ENCODE data around the gene SLCO2A1.

Gene SLCO2A1

GRCh38 chr3:133998691-133999241, 31.0 kb downstream of the SLCO2A1 start:
- DNase-seq, result no peak

DNA sequence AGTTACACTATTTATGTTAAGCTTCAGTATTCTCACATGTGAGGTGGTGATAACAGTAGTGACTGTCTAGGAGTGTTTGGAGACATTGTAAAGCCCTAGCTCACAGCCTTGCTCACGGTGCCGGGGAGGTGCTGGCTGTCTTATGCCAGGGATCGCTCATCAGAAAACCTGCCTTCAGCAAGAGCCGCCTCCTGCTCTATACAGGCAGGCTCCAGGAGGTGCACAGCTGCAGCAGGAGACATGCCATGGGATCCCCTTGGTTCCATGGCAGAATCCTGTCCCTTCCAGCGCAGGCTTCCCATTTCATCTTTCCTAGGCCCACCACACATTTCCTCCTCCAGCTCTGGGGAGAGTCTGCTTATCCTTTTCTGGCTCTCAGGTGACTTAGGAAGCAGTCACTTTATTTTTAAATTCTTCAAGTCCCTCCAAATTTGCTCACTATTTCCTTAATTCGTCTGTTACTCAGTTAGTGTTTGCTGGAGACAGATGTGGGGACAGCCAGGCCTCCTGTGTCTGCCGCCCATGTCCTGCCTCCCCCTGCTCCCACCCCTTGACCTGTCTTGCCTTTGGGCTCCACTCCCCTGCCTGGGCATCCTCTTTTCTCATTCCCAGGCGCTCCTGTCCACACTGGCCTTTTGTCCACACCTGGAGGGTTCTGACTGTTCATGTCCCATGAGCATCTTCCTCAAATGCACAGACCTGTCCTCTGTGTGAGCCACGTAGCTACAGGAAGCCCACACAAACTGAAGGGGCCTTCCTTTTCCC, 31.7 kb downstream of the SLCO2A1 start:
- no peak for DNase-seq

DNA sequence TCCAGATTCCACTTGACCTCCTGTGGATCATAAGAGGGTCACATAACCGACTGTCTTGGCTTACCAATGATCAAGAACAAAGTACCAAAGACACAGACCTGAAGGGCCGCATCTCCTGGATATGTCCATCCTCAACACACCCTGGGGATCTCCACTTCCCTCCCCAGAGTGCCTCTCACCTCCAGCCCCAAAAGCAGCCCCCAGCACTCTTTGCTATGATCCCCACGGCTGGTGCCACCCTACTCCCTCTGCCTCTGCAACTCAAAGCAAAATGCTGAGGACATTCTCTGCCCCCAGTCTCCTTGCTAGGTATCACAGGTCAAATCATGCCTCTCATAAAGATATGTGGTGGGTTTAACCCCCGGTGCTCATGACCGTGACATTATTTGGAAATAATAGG, 32.7 kb downstream of the SLCO2A1 start:
- no peak for DNase-seq

DNA sequence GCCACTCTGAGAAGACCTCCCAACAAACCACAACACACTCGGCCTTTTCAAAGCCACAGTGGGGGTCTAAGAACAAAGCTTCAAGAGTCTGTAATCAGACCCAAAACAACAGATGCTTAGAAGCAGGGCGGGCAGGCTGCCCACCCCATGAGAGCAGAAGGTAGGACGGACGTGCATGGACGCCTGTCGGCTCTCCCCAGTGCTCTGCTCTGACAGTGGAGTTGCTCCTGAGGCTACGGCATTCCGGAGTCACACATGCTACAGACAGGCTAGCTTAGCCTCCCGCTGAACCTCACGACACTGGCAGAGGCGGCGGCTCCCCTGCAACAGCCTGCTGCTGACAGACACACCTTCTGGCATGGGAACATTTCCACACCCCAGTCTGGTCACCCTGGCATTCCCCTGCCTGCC, 33.5 kb downstream of the SLCO2A1 start:
- DNase-seq, result no peak

DNA sequence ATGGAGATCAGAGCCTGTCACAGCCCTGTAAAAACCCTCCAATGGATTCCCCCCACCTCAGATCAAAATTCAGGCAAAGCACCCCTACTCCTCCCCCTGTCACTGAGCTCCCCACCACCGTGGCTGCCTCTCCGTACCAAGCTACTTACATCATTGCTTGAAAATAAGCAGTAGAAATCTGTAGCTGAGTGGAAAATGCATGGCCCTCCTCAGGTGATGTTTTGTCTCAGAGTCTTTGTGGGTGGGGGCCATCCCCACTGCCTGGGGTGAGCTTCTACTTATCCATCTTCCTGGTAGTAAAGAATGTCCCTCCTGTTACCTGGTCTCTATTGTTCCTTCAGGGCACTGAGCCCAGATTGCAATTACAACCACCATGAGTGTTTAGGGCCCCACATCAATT, 34.5 kb downstream of the SLCO2A1 start:
- no peak for DNase-seq

- no peak for DNase-seq
Observed at GRCh38 chr3:133994166-133994890, 35.4 kb downstream of the SLCO2A1 start.

DNA sequence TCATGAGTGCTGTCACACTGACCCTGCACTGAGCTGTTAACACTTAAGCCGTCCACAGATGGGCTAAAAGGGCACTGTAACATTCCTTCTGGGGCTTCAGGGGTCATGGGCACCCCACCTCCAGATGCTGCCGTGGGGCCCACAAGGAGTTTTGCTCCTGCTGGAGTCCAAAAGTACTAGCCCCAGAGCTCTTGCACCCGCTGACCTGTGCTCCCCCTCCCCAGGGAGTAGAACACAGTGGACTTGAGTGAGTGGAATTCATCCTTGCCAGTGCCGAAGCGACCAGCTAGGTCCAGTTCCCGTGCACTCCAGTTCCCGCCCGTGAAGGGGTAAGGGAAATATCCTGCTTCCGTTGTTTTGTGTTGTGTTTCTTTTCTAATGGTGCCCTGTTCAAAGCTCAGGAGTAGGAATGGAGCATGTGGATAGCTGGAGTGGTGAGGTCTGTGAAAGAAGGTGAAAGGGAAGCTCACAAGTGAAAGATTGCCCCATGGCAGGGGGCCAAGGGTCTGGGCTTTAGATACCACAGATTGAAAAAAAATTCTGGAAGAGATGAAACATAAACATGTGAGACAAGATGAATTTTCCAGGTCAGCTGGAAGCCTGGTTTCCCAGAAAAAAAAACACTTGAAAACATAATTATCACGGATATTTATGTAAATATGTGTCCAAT, 36.6 kb downstream of the SLCO2A1 start:
- no peak for DNase-seq

GRCh38 chr3:133992381-133992780, 37.3 kb downstream of the SLCO2A1 start:
- DNase-seq, result no peak

DNA sequence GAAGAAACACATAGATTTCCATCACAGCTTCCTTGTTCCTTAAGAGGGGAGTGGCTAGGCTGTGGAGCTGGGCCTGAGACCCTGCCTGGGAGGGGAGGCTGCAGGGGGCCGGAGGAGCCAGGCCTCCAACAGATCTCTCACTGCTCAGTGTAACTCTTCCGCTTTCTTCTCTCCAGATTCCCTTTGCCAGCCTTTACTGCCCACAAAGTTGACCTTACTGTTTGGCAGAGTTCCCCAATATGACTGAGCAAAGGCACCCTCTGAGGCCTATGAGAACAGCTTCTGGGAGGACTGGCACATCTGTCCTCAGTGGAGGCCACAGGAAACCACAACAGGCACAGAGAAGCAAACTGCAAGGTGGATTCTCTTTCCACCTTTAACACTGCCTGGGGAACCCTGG, 38.1 kb downstream of the SLCO2A1 start:
- peak; percentile 20 to 59 (median 52) for DNase-seq

GRCh38 chr3:133991209-133991608, 38.5 kb downstream of the SLCO2A1 start:
- DNase-seq, result no peak

- peak in 2 of 4 experiments; percentile 5 to 11 for DNase-seq
Observed at GRCh38 chr3:133989936-133990702, 39.6 kb downstream of the SLCO2A1 start.

GRCh38 chr3:133988631-133989161, 41.0 kb downstream of the SLCO2A1 start:
- no peak for DNase-seq

GRCh38 chr3:133987948-133988484, 41.7 kb downstream of the SLCO2A1 start:
- no peak for DNase-seq

DNA sequence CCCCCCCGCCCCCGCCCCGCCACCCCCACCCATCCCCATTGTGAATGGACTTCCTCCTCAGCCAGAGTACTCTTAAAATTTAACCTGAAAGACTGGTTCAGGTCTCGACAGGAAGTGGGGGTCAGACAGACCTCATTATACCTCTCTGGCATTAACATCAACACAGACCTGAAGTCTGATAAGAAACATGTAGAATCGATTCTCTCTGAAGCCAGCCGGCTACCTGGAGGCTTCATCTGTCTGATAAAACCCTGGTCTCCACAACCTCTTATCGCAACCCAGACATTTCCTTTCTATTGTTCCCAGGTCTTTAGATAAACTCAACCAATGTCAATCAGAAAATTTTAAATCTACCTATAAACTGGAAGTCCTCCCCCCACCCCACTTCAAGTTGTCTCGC, 42.6 kb downstream of the SLCO2A1 start:
- DNase-seq, result no peak

DNA sequence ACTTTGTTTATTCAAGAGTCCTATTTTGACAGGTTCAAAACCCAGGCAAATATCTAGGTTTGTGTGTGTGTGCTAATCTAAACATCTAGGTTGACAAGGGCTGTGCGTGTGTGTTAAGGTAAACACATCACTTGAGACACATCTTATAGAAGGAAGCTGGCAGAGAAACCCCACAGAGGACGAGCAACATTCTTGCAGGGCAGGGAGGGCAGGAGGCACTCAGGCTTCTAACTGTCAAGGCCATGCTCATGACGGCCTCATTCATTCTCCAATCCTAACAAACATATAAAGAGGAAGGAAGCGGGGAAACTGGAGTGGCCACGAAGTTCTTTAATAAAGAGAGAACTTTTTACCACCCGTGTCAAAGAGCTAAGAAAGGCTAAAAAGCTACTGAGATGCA, 43.4 kb downstream of the SLCO2A1 start:
- DNase-seq, result peak in 3 of 4 experiments; percentile 5 to 31 (median 27)

- no peak for DNase-seq
Observed at GRCh38 chr3:133984975-133985374, 44.8 kb downstream of the SLCO2A1 start.

GRCh38 chr3:133983576-133984560, 45.9 kb downstream of the SLCO2A1 start:
- no peak for DNase-seq

GRCh38 chr3:133983126-133983525, 46.6 kb downstream of the SLCO2A1 start:
- no peak for DNase-seq

GRCh38 chr3:133980550-133980949, 49.2 kb downstream of the SLCO2A1 start:
- DNase-seq, result no peak

- no peak for DNase-seq
Observed at GRCh38 chr3:133980035-133980434, 49.7 kb downstream of the SLCO2A1 start.

GRCh38 chr3:133979553-133979952, 50.2 kb downstream of the SLCO2A1 start:
- no peak for DNase-seq

All from suppressor macrophage (primary cell).